ENCODE data around the gene GPHA2.

GPHA2 gene

DNA sequence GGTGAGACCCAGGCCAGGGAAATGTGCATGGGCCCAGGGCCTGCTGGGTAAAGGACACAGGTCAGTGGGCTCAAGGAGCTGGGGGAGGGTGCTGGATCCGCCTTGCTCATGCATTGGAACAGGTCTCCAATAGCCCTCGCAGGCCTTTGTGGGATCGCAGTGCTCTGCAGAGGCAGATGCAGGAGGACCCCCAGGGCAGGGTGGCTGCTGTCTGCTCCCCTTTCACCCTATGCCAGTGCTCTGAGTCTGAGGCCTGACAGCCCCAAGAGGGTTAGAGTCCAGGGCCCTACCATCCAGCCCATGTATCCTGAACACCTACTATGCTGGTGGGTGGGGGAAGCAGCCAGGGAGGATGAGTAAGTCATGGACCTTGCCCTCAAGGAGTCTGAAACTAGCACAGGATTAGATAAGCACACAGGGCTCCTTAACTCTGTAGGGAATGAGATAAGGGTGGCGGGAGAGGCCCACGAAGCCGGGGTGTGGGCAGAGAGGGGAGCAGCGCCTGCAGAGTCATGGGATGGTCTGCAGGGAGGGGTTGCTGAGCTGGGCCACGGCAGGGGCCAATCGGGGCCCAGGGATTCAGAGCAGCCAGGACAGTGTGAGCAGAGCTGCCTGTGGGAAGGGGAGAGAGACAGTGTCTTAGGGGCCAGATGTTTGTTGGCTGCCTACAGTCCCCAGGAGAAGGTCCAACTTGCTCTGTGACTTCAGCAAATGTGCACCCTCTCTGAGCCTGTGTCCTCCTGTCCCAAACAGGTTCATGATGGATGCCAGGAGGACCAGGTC is 46.8 kb downstream of the GPHA2 start:
- no peak for DNase-seq

DNA sequence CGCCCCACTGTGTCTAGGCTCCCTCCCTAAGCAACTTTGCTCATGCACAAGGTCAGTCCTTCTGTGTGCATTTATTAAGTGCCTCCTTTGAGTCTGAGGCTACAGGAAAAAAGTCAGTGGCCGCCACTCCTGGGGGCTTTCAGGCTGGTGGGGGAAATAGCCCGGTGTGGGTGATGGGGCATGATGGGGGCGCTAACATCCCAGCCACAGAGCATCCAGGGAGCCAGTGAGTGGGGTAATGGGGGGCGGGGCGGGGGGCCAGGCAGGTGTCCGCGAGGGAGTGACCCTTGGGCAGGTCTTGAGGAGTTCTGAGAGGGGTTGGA is 47.3 kb downstream of the GPHA2 start:
- DNase-seq = no peak

DNA sequence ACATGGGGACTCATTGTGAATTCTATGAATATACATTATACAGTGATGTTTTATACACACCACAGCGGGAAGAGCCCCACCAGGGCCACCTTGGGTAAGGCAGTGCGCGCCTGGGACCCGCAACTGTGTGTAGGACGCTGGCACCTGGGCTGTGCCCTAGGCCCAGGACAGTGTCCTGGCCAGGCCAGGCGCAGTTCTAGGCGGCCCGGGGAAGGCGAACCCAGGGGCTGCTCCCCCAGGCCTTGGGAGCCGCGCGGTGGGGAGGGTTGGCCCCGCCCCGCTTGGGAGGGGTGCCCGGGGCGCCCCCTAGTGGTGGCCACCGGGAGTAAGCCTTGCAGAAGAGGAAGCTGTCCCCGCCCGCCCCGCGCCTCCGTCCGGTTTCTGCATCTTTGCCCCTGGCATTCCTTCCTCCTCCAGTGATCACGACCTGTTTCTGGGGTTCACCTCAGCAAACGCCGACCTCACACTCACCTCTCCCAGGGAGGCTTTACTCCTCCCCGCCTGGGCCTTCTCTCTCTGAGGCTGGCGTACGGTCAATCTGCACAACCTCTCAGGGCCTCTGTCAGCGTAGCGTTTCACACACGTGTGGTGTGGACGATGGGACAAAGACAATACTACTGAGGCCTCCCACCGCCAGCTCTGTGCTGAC is 47.8 kb downstream of the GPHA2 start:
- DNase-seq = peak; percentile 87

DNA sequence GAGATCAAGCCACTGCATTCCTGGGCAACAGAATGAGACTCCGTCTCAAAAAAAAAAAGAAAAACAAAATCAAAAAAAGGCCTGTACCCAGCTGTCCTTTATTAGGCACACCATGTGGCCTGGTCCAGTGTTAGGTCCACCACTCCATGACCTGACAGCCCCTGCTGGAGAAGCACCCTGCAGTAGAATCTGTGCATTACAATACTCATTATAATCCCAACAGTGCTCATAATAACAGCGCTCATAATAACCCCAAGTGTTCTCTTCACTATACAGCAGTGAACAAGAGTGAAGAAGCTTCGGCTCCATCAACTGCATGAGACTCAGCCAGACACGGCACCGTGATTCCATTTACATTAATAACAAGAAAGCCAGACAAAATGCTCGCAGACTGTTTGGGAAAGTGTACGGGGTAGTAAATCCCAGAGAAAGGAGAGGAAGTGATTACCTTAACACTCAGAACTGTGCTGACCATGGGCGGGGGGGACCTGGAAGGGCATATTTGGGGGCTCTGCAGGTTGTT is 48.4 kb downstream of the GPHA2 start:
- DNase-seq = no peak

DNA sequence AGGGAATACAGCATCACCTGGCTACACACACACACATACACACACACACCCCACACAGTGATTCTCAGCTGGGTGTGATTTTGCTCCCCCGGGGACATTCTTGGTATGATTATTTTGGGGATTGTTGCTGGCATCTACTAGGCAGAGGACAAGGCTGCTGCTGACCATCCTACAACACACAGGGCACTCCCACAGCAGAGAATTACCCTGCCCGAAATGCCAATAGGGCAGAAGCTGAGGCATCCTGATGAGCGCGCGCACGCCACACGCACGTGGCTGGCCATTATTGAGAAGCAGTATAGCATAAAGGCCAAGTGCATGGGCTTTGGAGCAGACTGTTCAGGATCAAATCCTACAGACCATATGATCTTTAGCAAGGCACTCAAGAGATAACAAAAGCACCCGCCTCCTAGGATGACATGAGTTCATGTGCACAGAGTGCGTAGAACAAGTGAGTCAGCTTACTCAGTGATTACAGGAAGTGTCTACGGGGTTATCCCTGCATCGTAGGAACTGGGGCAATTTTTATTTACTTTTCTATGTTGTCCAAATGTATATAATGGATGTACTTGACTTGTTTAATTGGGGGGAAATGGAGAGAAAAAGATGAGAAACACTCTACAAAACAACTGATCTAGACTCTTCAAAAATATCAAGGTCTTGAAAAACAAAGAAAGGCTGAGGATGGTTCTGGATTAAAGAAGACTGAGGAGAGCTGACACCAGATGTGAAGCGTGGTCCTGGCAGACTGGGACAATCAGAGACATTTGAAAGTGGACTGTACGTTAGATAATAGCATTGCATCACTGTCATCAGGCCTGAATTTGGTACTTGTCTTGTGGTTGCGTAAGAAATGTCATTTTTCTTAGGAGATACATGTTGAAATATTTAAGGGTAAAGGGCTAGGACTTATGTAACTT is 50.1 kb downstream of the GPHA2 start:
- no peak for DNase-seq
